ENCODE results near the gene BRIP1.
"Not testable (repeated sequence)": the region's sequence is repeated elsewhere in the genome, so short reads cannot be mapped to it uniquely, and the experiment has no call there.

Gene BRIP1

GRCh38 chr17:61862975-61863800, at the start of gene BRIP1:
BRIP1 (minus strand) TSS chr17:61863528; CDS start chr17:61861539, 1,989 bp downstream.
- DNase-seq = peak; percentile 97

- DNase-seq = no peak
These were observed 45.1 kb upstream of the BRIP1 start for GRCh38 chr17:61908292-61909037.

GRCh38 chr17:61907361-61907760, 44.0 kb upstream of the BRIP1 start:
- no peak for DNase-seq

GRCh38 chr17:61904094-61904710, 40.9 kb upstream of the BRIP1 start:
- no peak for DNase-seq

- DNase-seq = no peak
These were observed 39.9 kb upstream of the BRIP1 start for GRCh38 chr17:61903251-61903650.

GRCh38 chr17:61897548-61898180, 34.3 kb upstream of the BRIP1 start:
- no peak for DNase-seq

GRCh38 chr17:61895391-61895790, 32.1 kb upstream of the BRIP1 start:
- DNase-seq = no peak

GRCh38 chr17:61894310-61894709, 31.0 kb upstream of the BRIP1 start:
- not testable (repeated sequence) for DNase-seq

GRCh38 chr17:61887733-61888132, 24.4 kb upstream of the BRIP1 start:
- not testable (repeated sequence) for DNase-seq

- DNase-seq = not testable (repeated sequence)
These were observed 22.5 kb upstream of the BRIP1 start for GRCh38 chr17:61885865-61886264.

GRCh38 chr17:61884864-61885263, 21.5 kb upstream of the BRIP1 start:
- no peak for DNase-seq

- DNase-seq = no peak
These were observed 17.3 kb upstream of the BRIP1 start for GRCh38 chr17:61880589-61881102.

- DNase-seq = no peak
These were observed 15.8 kb upstream of the BRIP1 start for GRCh38 chr17:61878984-61879612.

- no peak for DNase-seq
These were observed 15.2 kb upstream of the BRIP1 start for GRCh38 chr17:61878520-61878919.

GRCh38 chr17:61877837-61878236, 14.5 kb upstream of the BRIP1 start:
- DNase-seq = no peak

GRCh38 chr17:61875804-61876203, 12.5 kb upstream of the BRIP1 start:
- DNase-seq = no peak

- DNase-seq = no peak
These were observed 12.0 kb upstream of the BRIP1 start for GRCh38 chr17:61875285-61875684.

- no peak for DNase-seq
These were observed 10.7 kb upstream of the BRIP1 start for GRCh38 chr17:61874075-61874474.

- DNase-seq = no peak
These were observed 8.8 kb upstream of the BRIP1 start for GRCh38 chr17:61872099-61872498.

GRCh38 chr17:61869138-61869537, 5.8 kb upstream of the BRIP1 start:
- no peak for DNase-seq

- no peak for DNase-seq
These were observed 4.7 kb upstream of the BRIP1 start for GRCh38 chr17:61868074-61868473.

GRCh38 chr17:61867033-61867432, 3.7 kb upstream of the BRIP1 start:
- no peak for DNase-seq

GRCh38 chr17:61863801-61864126, 436 bp upstream of the BRIP1 start:
- no peak for DNase-seq

Measured in hematopoietic multipotent progenitor cell treated with erythropoietin and hydrocortisone succinate and interleukin-3 and kit ligand, for 8 days (in vitro differentiated cells).